Hematopoietic multipotent progenitor cell treated with erythropoietin and hydrocortisone succinate and interleukin-3 and kit ligand, for 6 days (in vitro differentiated cells): Measurements from ENCODE around the gene C20orf144.
"Not testable (repeated sequence)": the region's sequence is repeated elsewhere in the genome, so short reads cannot be mapped to it uniquely, and the experiment has no call there.

Source experiments
- DNase-seq: peaks from one replicate; pipeline ENCODE4 v3.0.0-alpha.2; 2015

The C20orf144 gene

GRCh38 chr20:33662172-33662571 is at the start of gene C20orf144:
Gene C20orf144, plus strand, starts transcription at chr20:33662327. Its CDS starts 19 bp downstream, at chr20:33662346.
- DNase-seq, result no peak

GRCh38 chr20:33621717-33622400 is 40.3 kb upstream of the C20orf144 start:
- no peak for DNase-seq

GRCh38 chr20:33622705-33623365 is 39.3 kb upstream of the C20orf144 start:
- DNase-seq, result no peak

GRCh38 chr20:33624399-33624798 is 37.7 kb upstream of the C20orf144 start:
- DNase-seq, result no peak

- DNase-seq, result no peak
Observed at GRCh38 chr20:33626190-33626589, 35.9 kb upstream of the C20orf144 start.

GRCh38 chr20:33627577-33628216 is 34.4 kb upstream of the C20orf144 start:
- no peak for DNase-seq

- no peak for DNase-seq
Observed at GRCh38 chr20:33629533-33629932, 32.6 kb upstream of the C20orf144 start.

GRCh38 chr20:33629979-33630378 is 32.1 kb upstream of the C20orf144 start:
- DNase-seq, result no peak

- DNase-seq, result no peak
Observed at GRCh38 chr20:33630507-33630906, 31.6 kb upstream of the C20orf144 start.

GRCh38 chr20:33631910-33632309 is 30.2 kb upstream of the C20orf144 start:
- DNase-seq, result not testable (repeated sequence)

- DNase-seq, result no peak
Observed at GRCh38 chr20:33635341-33635740, 26.8 kb upstream of the C20orf144 start.

- no peak for DNase-seq
Observed at GRCh38 chr20:33636776-33637175, 25.4 kb upstream of the C20orf144 start.

- no peak for DNase-seq
Observed at GRCh38 chr20:33640287-33640686, 21.8 kb upstream of the C20orf144 start.

- DNase-seq, result no peak
Observed at GRCh38 chr20:33644313-33645071, 17.6 kb upstream of the C20orf144 start.

GRCh38 chr20:33645072-33645358 is 17.1 kb upstream of the C20orf144 start:
- peak; percentile 64 for DNase-seq

- peak; percentile 34 for DNase-seq
Observed at GRCh38 chr20:33645396-33645795, 16.7 kb upstream of the C20orf144 start.

- DNase-seq, result no peak
Observed at GRCh38 chr20:33646191-33646590, 15.9 kb upstream of the C20orf144 start.

- peak; percentile 16 for DNase-seq
Observed at GRCh38 chr20:33646959-33647602, 15.0 kb upstream of the C20orf144 start.

- DNase-seq, result no peak
Observed at GRCh38 chr20:33647603-33648395, 14.3 kb upstream of the C20orf144 start.

GRCh38 chr20:33648396-33649004 is 13.6 kb upstream of the C20orf144 start:
- no peak for DNase-seq

- no peak for DNase-seq
Observed at GRCh38 chr20:33649201-33649681, 12.9 kb upstream of the C20orf144 start.
